NB4 (cell line): ENCODE data around the gene FBXO34.

ENCODE experiments used
- MYC ChIP-seq: IDR thresholded peaks from 2 replicates; pipeline ENCODE4 v1.6.1; 2011; ENCODE audit warnings: low read depth, low read length
- POLR2A ChIP-seq: IDR thresholded peaks from 2 replicates; pipeline ENCODE4 v1.6.1; 2011; ENCODE audit warnings: mild to moderate bottlenecking; ENCODE audit not compliant: insufficient read length; ENCODE audit errors: extremely low read depth
- TF ChIP-seq, protein P1 (sequence below): IDR thresholded peaks from one replicate; pipeline ENCODE4 v1.5.1; 2012; ENCODE audit warnings: low read depth, low read length

DNA sequence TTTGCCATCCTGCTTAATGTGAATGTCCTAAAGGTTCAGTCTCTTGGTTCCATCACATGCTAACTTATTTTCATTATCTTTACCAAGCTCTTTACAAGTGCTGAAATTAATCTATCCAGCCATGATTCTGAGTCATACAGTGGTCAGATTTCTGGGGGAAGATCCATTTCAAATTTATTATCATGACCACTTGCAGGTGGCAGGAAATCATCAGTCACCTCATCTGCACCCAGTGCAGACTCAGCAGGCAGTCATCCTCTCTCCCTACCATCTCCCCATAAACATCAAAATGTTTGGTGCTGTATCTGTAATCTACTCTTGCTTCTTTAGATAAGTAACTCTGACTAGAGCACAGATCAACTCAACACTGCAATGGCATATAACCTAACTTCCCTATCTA is 116.9 kb downstream of the FBXO34 start:
- TF ChIP-seq POLR2A (no peak), MYC (no peak)
- TF ChIP-seq, protein P1, sequence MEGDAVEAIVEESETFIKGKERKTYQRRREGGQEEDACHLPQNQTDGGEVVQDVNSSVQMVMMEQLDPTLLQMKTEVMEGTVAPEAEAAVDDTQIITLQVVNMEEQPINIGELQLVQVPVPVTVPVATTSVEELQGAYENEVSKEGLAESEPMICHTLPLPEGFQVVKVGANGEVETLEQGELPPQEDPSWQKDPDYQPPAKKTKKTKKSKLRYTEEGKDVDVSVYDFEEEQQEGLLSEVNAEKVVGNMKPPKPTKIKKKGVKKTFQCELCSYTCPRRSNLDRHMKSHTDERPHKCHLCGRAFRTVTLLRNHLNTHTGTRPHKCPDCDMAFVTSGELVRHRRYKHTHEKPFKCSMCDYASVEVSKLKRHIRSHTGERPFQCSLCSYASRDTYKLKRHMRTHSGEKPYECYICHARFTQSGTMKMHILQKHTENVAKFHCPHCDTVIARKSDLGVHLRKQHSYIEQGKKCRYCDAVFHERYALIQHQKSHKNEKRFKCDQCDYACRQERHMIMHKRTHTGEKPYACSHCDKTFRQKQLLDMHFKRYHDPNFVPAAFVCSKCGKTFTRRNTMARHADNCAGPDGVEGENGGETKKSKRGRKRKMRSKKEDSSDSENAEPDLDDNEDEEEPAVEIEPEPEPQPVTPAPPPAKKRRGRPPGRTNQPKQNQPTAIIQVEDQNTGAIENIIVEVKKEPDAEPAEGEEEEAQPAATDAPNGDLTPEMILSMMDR = no peak
